Astrocyte of the cerebellum (primary cell): ENCODE measurements around the gene IP6K2.

Source experiments
- DNase-seq: peaks from one replicate; pipeline ENCODE4 v3.0.0-alpha.2; 2011; ENCODE audit warnings: low read depth
- H3K4me3 ChIP-seq: 2 replicates; pipeline ENCODE4 v1.5.1; 2011; ENCODE audit warnings: mild to moderate bottlenecking, low read depth, low read length, moderate library complexity
- in situ Hi-C: cut with HindIII; loops from 2 replicates; pipeline ENCODE4 v1.10.0; 2017; ENCODE audit warnings: low sequenced_read_pairs
- TF ChIP-seq, protein P1 (sequence below): IDR thresholded peaks from 2 replicates; pipeline ENCODE4 v1.5.1; 2012; ENCODE audit warnings: low read length, low read depth, moderate library complexity, mild to moderate bottlenecking; ENCODE audit errors: missing control alignments

Gene IP6K2

DNA sequence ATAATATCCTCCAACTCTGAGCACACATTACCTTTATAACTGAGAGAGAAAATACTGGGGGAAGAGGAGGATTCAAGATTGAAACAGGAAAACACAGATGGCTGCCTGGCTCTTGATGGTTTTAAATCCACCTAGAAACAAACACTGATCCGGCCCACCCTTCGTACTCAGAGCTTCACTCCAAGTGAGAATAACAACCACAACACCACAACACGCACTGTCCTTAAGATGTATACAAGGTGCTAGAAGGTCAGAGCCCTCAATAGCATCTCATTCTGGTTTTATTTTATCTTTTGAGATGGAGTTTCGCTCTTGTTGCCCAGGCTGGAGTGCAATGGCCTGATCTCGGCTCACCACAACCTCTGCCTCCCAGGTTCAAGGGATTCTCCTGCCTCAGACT, 9.9 kb downstream of the IP6K2 start:
- TF ChIP-seq, protein P1, sequence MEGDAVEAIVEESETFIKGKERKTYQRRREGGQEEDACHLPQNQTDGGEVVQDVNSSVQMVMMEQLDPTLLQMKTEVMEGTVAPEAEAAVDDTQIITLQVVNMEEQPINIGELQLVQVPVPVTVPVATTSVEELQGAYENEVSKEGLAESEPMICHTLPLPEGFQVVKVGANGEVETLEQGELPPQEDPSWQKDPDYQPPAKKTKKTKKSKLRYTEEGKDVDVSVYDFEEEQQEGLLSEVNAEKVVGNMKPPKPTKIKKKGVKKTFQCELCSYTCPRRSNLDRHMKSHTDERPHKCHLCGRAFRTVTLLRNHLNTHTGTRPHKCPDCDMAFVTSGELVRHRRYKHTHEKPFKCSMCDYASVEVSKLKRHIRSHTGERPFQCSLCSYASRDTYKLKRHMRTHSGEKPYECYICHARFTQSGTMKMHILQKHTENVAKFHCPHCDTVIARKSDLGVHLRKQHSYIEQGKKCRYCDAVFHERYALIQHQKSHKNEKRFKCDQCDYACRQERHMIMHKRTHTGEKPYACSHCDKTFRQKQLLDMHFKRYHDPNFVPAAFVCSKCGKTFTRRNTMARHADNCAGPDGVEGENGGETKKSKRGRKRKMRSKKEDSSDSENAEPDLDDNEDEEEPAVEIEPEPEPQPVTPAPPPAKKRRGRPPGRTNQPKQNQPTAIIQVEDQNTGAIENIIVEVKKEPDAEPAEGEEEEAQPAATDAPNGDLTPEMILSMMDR = no peak
- DNase-seq = no peak
- in situ Hi-C loops = no loop called here
- H3K4me3 ChIP-seq = no peak overlapping the region

DNA sequence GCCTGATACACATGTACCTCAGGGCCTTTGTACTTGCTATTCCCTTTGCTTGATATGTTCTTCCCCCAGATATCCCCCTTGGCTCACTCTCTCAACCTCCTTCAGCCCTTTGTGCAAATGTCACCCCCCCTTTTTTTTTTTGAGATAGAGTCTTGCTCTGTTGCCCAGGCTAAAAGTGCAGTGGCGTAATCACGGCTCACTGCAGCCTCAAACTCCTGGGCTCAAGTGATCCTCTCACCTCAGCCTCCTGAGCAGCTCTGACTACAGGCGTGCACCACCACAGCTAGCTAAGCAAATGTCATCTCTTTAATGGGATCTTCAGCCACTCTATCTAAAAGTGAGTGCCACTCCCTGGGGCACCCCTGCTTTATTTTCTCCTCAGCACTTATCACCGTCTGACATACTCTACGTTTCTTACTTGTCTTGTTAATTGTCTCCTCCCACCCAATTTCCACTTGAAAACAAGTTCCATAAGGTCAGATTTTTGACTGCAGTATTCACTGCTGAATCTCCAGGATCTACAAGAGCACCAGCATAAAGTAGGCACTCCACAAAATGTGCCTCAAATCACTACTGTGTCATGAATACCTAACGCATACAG, 14.6 kb downstream of the IP6K2 start:
- no peak for DNase-seq
- no peak overlapping the region for H3K4me3 ChIP-seq
- in situ Hi-C loops = no loop called here
- TF ChIP-seq, protein P1 = no peak

GRCh38 chr3:48700731-48701405, 16.2 kb downstream of the IP6K2 start:
- no peak overlapping the region for H3K4me3 ChIP-seq
- in situ Hi-C loops = no loop called here
- TF ChIP-seq, protein P1 = no peak
- no peak for DNase-seq

DNA sequence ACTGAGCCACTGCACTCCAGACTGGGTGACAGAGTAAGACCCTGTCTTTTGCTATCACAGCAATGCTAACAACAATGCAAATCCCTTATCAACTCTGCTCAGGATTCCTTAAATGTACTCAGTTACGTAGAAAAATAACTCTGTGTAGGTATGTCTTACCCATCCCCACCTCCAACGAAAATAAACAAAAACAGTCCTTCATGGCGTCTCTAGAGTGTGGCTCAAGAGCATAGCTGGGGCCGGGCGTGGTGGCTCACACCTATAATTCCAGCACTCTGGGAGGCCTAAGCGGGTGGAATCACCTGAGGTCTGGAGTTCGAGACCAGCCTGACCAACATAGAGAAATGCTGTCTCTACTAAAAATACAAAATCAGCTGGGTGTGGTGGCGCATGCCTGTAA, 18.1 kb downstream of the IP6K2 start:
- TF ChIP-seq, protein P1 = no peak
- no peak overlapping the region for H3K4me3 ChIP-seq
- in situ Hi-C loops = no loop called here
- DNase-seq = no peak

GRCh38 chr3:48697952-48698351, 19.1 kb downstream of the IP6K2 start:
- DNase-seq = no peak
- in situ Hi-C loops = no loop called here
- TF ChIP-seq, protein P1 = no peak
- no peak overlapping the region for H3K4me3 ChIP-seq

DNA sequence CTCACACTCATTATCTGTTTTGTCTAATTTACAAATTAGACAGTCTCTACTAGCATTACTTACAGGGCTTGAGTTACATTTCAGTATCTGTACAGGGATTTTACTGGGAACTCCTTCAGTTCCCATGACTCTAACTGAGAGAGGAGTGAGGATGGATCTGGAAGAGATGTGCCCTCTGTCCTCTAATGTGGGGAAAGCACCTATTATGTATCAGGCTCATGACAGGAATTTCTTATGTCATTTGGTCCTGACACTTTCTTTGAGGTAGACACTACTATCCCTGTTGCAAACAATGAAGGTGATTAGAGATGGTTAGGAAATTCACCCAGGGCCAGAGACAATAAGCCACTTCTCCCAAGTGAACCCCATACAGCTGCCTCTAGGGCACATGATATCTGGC, 20.4 kb downstream of the IP6K2 start:
- no peak for DNase-seq
- no peak overlapping the region for H3K4me3 ChIP-seq
- TF ChIP-seq, protein P1 = no peak
- in situ Hi-C loops = no loop called here
